GM18909 (cell line): ENCODE data around the gene GPR37L1.
"Not testable (repeated sequence)": the region's sequence is repeated elsewhere in the genome, so short reads cannot be mapped to it uniquely, and the experiment has no call there.

Experiments used
- ATAC-seq: cut with Tn5 transposase; IDR thresholded peaks from one replicate; pipeline ENCODE4 v1.9.1; 2021; ENCODE audit warnings: mild to moderate bottlenecking; ENCODE audit not compliant: unreplicated experiment, poor library complexity

GPR37L1 gene

DNA sequence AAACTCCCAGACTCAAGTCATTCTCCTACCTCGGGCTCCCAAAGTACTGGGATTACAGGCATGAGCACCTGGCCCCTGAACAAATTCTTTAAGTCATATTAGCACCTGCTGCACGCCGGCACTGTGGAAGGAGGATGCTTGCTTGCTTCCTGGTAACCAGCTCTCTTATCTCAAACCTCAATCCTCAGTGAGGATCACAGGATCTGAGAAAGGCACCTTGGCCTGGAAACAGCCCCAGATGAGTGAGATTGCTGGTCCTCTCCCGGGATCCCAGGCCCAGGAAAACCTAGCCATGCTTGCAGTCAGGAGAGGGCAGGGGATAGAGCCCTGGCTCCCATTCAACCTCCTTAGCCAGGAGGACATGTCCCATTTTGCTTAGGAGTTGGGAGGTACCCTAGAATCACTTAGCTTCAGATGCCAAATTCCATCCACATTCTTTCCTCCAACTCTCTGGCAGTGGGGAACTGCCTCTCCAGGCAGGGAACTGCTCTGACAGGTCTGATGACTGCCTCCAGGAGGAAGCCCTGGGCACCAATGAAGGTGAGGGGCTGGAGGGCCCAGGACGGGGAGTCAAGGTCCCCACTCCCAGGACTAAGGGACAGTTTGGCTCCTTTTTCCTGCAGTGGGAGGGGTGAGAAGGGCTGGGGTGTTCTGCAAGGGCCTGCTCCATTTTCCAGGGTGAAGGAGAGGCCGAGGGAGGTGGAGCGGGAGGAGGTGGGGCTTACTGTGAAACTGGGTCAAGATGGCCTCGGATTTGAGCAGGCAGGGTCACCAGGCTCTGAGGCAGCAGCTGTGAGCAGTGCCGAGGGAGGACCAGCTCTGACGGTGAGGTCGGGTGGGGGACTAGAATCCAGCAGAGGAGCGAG is 9.5 kb downstream of the GPR37L1 start:
- ATAC-seq = no peak

DNA sequence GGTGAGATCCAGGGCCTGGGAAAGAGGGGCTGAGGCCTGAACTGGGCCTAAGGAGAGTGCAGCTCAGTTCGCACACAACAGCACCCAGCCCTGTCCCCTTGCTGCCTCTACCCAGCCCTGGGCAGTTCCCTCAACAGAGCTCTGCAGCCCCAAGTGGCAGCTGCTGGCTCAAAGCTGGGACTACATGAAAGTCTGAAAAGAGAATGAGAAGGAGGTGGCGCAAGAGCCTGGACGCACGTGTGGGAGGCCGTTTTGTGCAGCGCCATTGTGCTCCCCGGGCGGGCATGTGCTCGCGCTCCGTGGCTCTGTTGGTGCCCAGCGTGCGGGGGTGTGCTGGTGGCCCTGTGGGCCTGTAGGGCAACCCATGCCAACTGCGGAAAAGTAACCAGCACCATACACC is 10.3 kb downstream of the GPR37L1 start:
- ATAC-seq = no peak

DNA sequence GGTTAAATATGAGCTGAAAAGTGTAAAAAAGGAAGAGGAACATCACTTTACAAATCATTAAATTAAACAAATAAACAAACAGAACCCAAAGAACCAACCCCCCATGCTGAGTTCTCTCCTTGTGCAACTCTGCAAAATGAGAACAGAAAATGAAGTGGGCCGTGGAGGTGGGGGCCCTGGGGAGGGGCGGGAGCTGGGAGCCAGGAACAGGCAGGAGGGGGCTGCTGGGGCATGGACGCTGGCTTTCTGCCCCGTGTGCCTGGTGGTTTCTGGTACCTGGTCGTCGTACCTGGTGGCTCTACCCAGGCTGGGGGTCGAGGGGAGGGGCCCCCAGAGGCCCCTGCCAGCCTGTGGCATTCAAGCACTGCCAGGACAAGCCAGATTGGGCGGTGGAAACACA is 10.8 kb downstream of the GPR37L1 start:
- no peak for ATAC-seq

DNA sequence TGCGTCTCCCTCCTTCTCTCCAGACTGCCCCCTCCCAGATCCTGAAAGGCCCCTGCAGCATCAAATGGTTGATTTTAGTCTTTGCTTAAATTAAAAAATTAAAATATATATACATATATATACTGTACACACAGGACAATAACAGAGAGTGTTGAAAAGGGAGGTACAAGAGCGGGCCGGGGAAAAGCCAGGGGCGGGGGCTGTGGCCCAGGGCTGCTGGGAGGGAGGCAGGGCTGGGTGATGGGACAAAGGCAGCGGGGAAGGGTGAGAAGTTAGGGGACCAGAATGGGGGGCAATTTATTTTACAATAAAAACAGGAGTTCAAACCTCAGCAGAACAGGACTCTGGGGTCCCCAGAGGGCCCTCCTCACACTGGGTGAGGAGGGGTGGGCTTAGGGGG is 11.3 kb downstream of the GPR37L1 start:
- ATAC-seq = no peak

- no peak for ATAC-seq
These were observed 12.0 kb downstream of the GPR37L1 start for GRCh38 chr1:202134645-202135172.

GRCh38 chr1:202135221-202135721 is 12.6 kb downstream of the GPR37L1 start:
- ATAC-seq = no peak

DNA sequence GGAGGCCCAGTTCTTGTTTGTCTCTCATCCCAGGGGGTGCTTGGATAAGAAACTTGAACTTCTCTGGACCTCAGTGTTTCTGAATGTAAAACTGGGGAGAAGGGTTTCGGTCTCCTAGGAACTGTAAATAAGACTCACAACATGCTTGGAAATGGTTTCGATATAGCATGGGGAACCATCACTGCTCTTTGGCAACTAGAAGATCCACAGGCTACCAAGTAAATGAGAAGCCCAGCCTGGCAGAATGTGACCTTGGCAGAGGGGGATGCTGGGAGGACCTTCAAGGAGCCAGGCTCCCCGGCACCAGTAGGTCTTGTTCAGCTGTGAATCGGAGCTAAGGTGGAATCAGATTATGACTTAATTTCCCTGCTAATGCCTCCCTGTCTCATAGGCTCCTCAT is 18.1 kb downstream of the GPR37L1 start:
- no peak for ATAC-seq

DNA sequence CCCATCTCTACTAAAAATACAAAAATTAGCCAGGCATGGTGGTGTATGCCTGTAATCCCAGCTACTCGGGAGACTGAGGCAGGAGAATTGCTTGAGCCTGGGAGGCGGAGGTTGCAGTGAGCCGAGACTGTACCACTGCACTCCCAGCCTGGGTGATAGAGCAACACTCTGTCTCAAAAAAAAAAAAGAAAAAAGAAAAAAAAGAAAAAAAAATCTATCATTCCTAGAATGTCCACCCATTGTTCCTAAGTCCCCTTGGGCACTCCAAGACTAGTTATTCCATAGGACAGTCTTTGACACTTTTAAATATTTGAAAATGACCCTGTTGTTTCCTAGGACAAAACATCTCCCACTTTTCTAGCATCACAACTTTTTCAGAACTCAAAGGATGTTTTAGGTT is 18.8 kb downstream of the GPR37L1 start:
- ATAC-seq = not testable (repeated sequence)

DNA sequence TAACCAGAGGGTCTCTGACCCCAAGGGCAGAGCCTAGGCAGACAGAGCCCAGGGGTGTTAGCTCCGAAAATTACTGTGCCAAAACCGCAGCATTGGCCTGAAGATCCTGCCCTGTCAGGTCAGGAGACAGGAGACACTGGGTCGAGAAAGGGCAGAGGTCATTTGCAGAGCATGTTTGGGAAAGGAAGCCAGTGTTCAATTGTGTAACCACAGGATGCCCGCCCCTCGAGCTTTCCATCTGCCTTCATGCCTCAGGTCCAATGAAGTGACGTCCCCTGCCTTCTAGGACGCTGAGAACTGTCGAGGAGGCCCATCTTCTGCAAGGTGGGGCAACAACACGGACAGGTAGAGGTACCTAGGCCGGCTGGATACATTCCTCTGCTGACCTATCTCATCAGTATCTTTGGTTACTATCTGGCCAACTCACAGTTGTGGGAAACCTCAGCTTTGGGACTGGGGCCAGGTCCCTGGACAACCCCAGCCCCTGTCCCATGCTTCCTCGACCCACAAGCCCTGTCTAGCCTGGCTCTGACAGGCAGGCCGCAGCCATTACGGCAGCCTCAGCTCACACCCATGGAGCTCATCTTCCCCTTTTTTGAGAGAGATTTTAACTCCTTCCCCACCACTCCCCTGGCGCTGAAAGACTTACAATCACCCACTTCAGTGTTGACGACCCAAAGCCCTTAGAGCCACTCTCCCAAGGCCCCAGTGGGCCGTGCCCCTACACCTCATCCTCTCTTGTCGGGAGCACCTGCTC is 20.5 kb downstream of the GPR37L1 start:
- peak; percentile 13 for ATAC-seq

- ATAC-seq = peak; percentile 43
These were observed 21.2 kb downstream of the GPR37L1 start for GRCh38 chr1:202143768-202144401.

- peak; percentile 57 for ATAC-seq
These were observed 21.8 kb downstream of the GPR37L1 start, which contains the start of gene ARL8A for GRCh38 chr1:202144402-202145067. Gene ARL8A, minus strand, starts transcription at chr1:202144737. Its CDS starts 165 bp downstream, at chr1:202144572.

DNA sequence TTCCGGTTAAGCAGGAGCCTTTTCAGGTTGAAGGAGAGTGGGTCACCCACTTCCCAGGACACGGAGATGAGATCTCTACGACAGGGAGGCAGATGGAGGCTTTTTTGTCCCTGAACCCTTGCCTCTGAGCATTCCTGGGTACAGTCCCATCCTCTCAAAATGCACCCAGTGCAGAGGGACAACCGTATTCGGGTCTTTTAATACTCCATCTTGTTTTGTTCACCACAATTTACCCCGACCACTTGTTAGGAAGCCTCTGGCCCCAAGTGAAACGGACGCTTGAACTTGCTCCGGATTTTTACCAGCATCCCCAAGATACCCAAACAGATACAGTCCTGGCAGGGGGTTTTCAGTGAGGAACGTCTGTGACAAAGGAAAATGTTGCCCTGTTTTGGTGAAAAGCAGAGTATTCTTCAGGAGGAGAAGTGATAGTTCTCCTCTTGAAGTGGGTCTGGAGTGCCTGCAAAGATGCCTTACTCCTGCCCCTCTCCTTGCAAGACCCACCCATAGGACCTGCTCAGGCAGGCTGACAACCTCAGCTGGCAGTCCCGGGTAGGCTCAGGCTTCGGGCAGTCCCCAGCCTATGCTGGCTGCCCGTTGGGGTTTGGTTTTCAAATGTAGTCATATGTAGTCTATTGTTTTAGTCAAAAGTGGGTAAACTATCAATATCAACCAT is 22.5 kb downstream of the GPR37L1 start:
- ATAC-seq = no peak

- not testable (repeated sequence) for ATAC-seq
These were observed 23.0 kb downstream of the GPR37L1 start for GRCh38 chr1:202145744-202146140.

GRCh38 chr1:202146279-202146678 is 23.6 kb downstream of the GPR37L1 start:
- no peak for ATAC-seq

GRCh38 chr1:202146993-202147392 is 24.3 kb downstream of the GPR37L1 start:
- no peak for ATAC-seq

- ATAC-seq = no peak
These were observed 25.7 kb downstream of the GPR37L1 start for GRCh38 chr1:202148391-202148790.

- no peak for ATAC-seq
These were observed 26.8 kb downstream of the GPR37L1 start for GRCh38 chr1:202149566-202149965.

DNA sequence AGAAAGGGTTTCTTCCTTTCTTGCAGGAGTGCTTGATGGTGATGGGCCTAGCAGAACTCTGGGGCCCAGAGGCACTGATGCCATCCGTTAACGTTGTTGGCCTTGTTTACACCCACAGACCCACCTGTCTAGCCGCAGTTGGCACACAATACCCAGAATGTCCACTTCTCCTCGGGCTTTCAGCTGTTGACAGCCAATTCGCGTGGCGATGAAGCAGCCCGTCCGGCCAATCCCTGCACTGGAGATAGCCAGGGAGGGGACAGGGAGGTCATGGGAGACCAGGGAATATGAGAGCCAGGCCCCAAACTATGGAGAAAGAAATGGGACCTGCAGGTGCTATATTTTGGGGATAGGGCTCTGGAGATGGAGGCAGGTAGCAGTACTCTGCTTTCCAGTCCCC is 27.5 kb downstream of the GPR37L1 start:
- ATAC-seq = no peak

- no peak for ATAC-seq
These were observed 27.9 kb downstream of the GPR37L1 start for GRCh38 chr1:202150602-202151001.
